Astrocyte (in vitro differentiated cells and primary cell): Measurements from ENCODE around the gene TMEM89. TPM values are rescaled to one million over a fixed set of nuclear protein-coding genes. Genes with fewer than 3 reads are reported as not detected.
A peak's percentile ranks its signal among the peaks of the same experiment; 100 is the strongest.

Experiments used
- DNase-seq: peaks from one replicate; pipeline ENCODE4 v3.0.0-alpha.2; 2010; ENCODE audit warnings: low read depth
- FAIRE-seq: peaks from 2 replicates; lab custom pipeline; 2011; peaks lifted over from hg19 to GRCh38; lab: Jason Lieb, UNC
- H2AFZ ChIP-seq: 2 replicates; pipeline ENCODE4 v1.6.0; 2012; ENCODE audit warnings: low read depth, low read length, inconsistent platforms
- H3K27ac ChIP-seq: 2 replicates; pipeline ENCODE4 v1.5.1; 2011; ENCODE audit warnings: low read depth, low read length, inconsistent platforms
- H3K27me3 ChIP-seq: 2 replicates; pipeline ENCODE4 v1.6.0; 2011; ENCODE audit warnings: low read length, inconsistent platforms; ENCODE audit not compliant: insufficient read depth
- H3K36me3 ChIP-seq: 2 replicates; pipeline ENCODE4 v1.5.1; 2011; ENCODE audit warnings: low read length, inconsistent platforms; ENCODE audit not compliant: insufficient read depth
- H3K4me1 ChIP-seq: 2 replicates; pipeline ENCODE4 v1.5.1; 2011; ENCODE audit warnings: low read length, inconsistent platforms; ENCODE audit not compliant: insufficient read depth
- H3K4me2 ChIP-seq: 2 replicates; pipeline ENCODE4 v1.6.0; 2012; ENCODE audit warnings: low read length, inconsistent platforms
- H3K4me3 ChIP-seq: 2 replicates; pipeline ENCODE4 v1.5.1; 2011; ENCODE audit warnings: low read depth, mild to moderate bottlenecking, low read length, inconsistent platforms; ENCODE audit not compliant: insufficient read depth
- H3K79me2 ChIP-seq: 2 replicates; pipeline ENCODE4 v1.6.0; 2012; ENCODE audit warnings: mild to moderate bottlenecking, low read length, inconsistent platforms; ENCODE audit not compliant: insufficient read depth
- H3K9ac ChIP-seq: 2 replicates; pipeline ENCODE4 v1.6.0; 2012; ENCODE audit warnings: mild to moderate bottlenecking, low read length, inconsistent platforms
- H3K9me3 ChIP-seq: 2 replicates; pipeline ENCODE4 v1.5.1; 2012; ENCODE audit warnings: low read depth, mild to moderate bottlenecking, low read length, inconsistent platforms; ENCODE audit not compliant: insufficient read depth
- H4K20me1 ChIP-seq: 2 replicates; pipeline ENCODE4 v1.6.0; 2012; ENCODE audit warnings: low read length, inconsistent platforms; ENCODE audit not compliant: insufficient read depth
- H3K27ac Mint-ChIP-seq: one replicate; pipeline ENCODE4 v1.8.0; 2021; ENCODE audit warnings: mild to moderate bottlenecking, mixed read lengths; ENCODE audit not compliant: unreplicated experiment
- H3K27me3 Mint-ChIP-seq: one replicate; pipeline ENCODE4 v1.8.0; 2021; ENCODE audit warnings: low read depth, mixed read lengths; ENCODE audit not compliant: unreplicated experiment
- H3K36me3 Mint-ChIP-seq: one replicate; pipeline ENCODE4 v1.8.0; 2021; ENCODE audit warnings: low read depth, mixed read lengths; ENCODE audit not compliant: unreplicated experiment
- H3K4me1 Mint-ChIP-seq: one replicate; pipeline ENCODE4 v1.8.0; 2021; ENCODE audit warnings: low read depth, mixed read lengths; ENCODE audit not compliant: unreplicated experiment
- H3K4me3 Mint-ChIP-seq: one replicate; pipeline ENCODE4 v1.8.0; 2021; ENCODE audit warnings: mild to moderate bottlenecking, moderate library complexity, mixed read lengths; ENCODE audit not compliant: unreplicated experiment
- H3K9me3 Mint-ChIP-seq: one replicate; pipeline ENCODE4 v1.8.0; 2021; ENCODE audit warnings: mild to moderate bottlenecking, mixed read lengths; ENCODE audit not compliant: unreplicated experiment
- EZH2 ChIP-seq: IDR thresholded peaks from 2 replicates; pipeline ENCODE4 v1.6.1; 2012; ENCODE audit warnings: mild to moderate bottlenecking, low read length, inconsistent platforms; ENCODE audit not compliant: insufficient read depth
- total RNA-seq: library from RNA; stranded (reverse); gene quantifications from 2 replicates; pipeline ENCODE4 v1.2.1, GENCODE V29; 2021
- TF ChIP-seq, protein P1 (sequence below): IDR thresholded peaks from 2 replicates; pipeline ENCODE4 v1.5.1; 2011; ENCODE audit warnings: low read depth, mild to moderate bottlenecking, inconsistent platforms, low read length, moderate library complexity; ENCODE audit not compliant: insufficient read depth

Gene TMEM89
- total RNA-seq, 1 donor from 2014 or later: 0.36 TPM

DNA sequence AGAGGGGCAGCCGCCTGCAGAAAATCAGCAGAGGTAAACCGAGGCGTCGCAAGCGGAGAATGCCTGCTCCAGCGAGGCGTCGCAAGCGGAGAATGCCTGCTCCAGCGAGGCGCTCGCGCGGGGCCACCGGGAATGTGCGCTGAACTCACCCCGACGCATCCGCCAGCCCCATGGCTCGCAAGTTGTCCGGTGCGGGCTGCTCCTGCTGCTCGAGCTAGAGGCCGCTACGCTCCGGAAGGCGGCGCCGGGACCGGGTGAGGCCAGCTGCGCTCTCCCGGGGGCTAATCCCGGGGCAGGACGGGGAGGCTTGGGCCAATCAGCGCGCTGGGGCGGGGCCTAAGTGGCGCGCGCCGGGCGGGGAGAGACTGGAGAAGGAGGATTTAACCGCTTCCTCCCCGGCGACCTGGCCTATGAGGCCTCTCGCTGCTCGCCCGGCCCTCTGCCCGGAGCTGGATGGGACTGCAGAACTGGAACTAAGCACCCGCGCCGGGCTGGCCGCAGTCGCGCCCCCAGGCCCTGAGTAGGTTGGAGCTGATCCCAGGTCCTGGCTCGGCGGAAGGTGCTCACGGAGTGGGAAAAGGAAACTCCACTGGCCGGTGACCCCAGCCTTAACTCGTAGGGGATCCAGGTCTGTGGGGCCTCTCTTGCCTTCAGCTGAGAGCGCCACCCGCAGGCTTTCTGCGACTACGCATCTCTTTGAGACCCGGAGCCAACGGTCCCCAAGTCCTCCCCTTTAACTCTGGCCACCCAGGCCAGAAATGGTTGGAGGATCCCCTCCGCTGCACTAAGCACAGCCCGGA, 13.9 kb upstream of the TMEM89 start, which contains the start of gene SLC26A6:
TSS of gene SLC26A6 (minus strand) at position 240 of the 800 bp plus-strand sequence. CDS start at position 172, 68 bp downstream.
- Histone ChIP-seq H3K4me3 (peak within 1 kb of the TSS; percentile 77), H3K27ac (peak within 1 kb of the TSS; percentile 36), H2AFZ (peak within 1 kb of the TSS; percentile 83), H3K27me3 (no peaks in the 10 kb centered on the region), H3K9me3 (no peaks in the 10 kb centered on the region), H3K9ac (peak within 1 kb of the TSS; percentile 85), H3K79me2 (peaks cover 22% of the 10 kb centered on the region), H3K36me3 (no peaks in the 10 kb centered on the region), H3K4me2 (peak within 1 kb of the TSS; percentile 87), H3K4me1 (peaks cover 16% of the 10 kb centered on the region), H4K20me1 (peaks cover 34% of the 10 kb centered on the region)
- Mint-ChIP-seq H3K4me3 (peak within 1 kb of the TSS; percentile 88), H3K27ac (peak within 1 kb of the TSS; percentile 87), H3K9me3 (no peaks in the 10 kb centered on the region), H3K36me3 (peaks cover 23% of the 10 kb centered on the region), H3K27me3 (peaks cover 2% of the 10 kb centered on the region), H3K4me1 (peaks cover 16% of the 10 kb centered on the region)
- DNase-seq (peak; percentile 88), FAIRE-seq (no peak)
- TF ChIP-seq, protein P1, sequence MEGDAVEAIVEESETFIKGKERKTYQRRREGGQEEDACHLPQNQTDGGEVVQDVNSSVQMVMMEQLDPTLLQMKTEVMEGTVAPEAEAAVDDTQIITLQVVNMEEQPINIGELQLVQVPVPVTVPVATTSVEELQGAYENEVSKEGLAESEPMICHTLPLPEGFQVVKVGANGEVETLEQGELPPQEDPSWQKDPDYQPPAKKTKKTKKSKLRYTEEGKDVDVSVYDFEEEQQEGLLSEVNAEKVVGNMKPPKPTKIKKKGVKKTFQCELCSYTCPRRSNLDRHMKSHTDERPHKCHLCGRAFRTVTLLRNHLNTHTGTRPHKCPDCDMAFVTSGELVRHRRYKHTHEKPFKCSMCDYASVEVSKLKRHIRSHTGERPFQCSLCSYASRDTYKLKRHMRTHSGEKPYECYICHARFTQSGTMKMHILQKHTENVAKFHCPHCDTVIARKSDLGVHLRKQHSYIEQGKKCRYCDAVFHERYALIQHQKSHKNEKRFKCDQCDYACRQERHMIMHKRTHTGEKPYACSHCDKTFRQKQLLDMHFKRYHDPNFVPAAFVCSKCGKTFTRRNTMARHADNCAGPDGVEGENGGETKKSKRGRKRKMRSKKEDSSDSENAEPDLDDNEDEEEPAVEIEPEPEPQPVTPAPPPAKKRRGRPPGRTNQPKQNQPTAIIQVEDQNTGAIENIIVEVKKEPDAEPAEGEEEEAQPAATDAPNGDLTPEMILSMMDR: peak; percentile 36
- TF ChIP-seq EZH2: no peak

DNA sequence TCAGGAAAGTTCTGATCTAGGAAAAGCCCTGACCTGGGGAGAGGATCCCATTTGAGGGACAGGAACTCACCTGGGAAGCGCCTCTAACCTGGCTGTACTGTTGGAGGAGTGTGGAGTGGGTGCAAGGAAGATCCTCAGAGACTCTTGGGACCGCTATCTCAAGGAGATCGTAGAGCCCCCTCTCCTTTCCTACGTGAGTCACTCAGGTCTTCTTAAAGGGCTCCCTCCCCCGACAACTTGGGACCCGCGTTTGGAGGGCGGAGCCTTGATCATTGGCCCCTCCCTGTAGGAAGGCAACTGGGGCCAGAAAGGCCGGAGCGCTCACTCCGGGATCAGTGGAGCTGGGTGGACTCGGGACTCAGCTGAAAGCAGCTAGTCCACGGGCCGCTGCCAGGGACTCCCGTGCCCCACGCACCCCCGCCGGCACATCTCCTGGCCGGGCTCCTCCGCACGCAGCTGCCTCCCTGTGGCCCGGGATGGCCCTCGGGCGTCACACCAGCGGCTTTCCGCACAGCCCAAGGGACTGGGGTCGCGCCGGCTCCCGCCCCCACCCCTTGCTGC, 13.2 kb upstream of the TMEM89 start:
- H3K9me3 ChIP-seq: no peaks in the 10 kb centered on the region
- peaks cover 16% of the 10 kb centered on the region for H3K4me1 ChIP-seq
- DNase-seq: peak; percentile 45
- H3K4me3 ChIP-seq: peak overlapping the region; percentile 77
- no peaks in the 10 kb centered on the region for H3K27me3 ChIP-seq
- H3K79me2 ChIP-seq: peaks cover 22% of the 10 kb centered on the region
- peaks cover 34% of the 10 kb centered on the region for H4K20me1 ChIP-seq
- peak overlapping the region; percentile 36 for H3K27ac ChIP-seq
- Mint-ChIP-seq H3K4me3 (peak overlapping the region; percentile 88), H3K36me3 (peaks cover 26% of the 10 kb centered on the region), H3K4me1 (peaks cover 16% of the 10 kb centered on the region), H3K9me3 (no peaks in the 10 kb centered on the region), H3K27me3 (peaks cover 2% of the 10 kb centered on the region), H3K27ac (no peak overlapping the region)
- FAIRE-seq: no peak
- peak overlapping the region; percentile 77 for H2AFZ ChIP-seq
- peak overlapping the region; percentile 85 for H3K9ac ChIP-seq
- no peak for TF ChIP-seq EZH2
- TF ChIP-seq, protein P1: no peak
- H3K36me3 ChIP-seq: peaks cover 2% of the 10 kb centered on the region
- H3K4me2 ChIP-seq: peak overlapping the region; percentile 87
